GM13976 (cell line): ENCODE measurements around the gene FAM222B.
"Not testable (repeated sequence)": the region's sequence is repeated elsewhere in the genome, so short reads cannot be mapped to it uniquely, and the experiment has no call there.

Source experiments
- DNase-seq: peaks from one replicate; pipeline ENCODE4 v3.0.0; 2012; ENCODE audit warnings: low spot score
- CTCF ChIP-seq: IDR thresholded peaks from 2 replicates; pipeline ENCODE4 v1.5.1; 2012; ENCODE audit warnings: borderline replicate concordance, mild to moderate bottlenecking; ENCODE audit not compliant: insufficient read depth; ENCODE audit errors: extremely low read depth, missing control alignments, control extremely low read depth
- in situ Hi-C: fragments of 300-500 bp; cut with MboI; formaldehyde crosslinking; loops from one replicate; pipeline ENCODE4 v1.12.0; 2022; ENCODE audit warnings: low sequenced_read_pairs, mixed read lengths, inconsistent platforms; ENCODE audit not compliant: unreplicated experiment

Gene FAM222B

DNA sequence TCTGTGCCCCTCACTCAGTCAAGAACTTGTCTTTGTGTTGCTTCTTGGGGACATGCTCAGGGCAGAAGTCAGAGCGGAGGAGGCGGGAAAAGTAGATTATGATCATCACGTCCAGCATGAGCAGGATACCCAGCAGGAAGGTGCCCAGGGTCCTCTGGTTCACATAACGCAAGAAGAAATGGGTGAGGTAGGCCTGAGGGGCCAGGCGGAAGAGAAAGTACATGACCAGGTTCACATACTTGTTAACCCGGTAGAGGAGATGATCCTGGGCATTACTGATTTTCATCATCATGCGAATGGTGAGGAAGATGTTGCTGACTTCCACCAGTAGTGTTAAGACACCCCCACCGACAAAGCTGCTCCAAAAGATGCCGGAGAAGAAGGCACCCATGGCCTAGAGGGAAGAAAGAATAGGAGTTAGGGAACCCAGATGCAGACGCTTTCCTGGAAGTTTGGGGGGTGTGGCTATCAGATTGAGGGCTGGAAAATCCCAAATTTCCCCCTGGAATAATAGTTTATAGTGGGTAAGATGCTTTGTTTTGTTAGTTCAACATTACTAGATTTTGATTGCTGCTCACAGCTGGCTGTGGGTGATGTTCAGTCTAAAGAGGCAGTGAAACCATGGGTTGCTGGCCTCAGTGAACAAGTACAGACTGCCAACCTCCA lies 118.0 kb downstream of the FAM222B start:
- DNase-seq = no peak
- in situ Hi-C loops = loop anchor here (25.0 kb wide), 1 partner anchor 388 kb away; no protein-coding TSS in a partner anchor
- no peak for TF ChIP-seq CTCF

DNA sequence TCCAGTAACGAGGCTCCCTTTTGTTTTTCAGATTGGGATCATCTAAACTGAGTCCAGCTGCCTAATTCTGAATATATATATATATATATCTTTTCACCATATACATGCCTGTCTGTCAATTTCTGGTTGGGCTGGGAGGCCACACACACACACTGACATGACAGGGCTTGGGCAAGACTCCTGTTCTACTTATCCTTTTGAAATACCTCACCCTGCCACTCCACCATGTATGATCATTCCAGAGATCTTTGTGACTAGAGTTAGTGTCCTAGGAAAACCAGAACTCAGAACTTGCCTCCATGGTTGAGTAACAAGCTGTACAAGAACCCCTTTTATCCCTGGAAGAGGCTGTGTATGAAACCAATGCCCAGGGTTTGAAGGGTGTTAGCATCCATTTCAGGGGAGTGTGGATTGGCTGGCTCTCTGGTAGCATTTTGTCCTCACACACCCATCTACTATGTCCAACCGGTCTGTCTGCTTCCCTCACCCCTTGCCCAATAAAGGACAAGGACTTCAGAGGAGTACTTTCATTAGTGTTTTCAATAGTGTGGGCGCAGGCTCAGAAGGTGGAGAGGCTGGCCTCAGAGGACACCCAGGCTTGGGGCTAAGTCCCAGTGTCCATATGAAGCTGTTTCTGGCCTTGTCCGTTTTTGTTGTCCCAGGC lies 118.6 kb downstream of the FAM222B start:
- in situ Hi-C loops, DNase-seq: not testable (repeated sequence)

DNA sequence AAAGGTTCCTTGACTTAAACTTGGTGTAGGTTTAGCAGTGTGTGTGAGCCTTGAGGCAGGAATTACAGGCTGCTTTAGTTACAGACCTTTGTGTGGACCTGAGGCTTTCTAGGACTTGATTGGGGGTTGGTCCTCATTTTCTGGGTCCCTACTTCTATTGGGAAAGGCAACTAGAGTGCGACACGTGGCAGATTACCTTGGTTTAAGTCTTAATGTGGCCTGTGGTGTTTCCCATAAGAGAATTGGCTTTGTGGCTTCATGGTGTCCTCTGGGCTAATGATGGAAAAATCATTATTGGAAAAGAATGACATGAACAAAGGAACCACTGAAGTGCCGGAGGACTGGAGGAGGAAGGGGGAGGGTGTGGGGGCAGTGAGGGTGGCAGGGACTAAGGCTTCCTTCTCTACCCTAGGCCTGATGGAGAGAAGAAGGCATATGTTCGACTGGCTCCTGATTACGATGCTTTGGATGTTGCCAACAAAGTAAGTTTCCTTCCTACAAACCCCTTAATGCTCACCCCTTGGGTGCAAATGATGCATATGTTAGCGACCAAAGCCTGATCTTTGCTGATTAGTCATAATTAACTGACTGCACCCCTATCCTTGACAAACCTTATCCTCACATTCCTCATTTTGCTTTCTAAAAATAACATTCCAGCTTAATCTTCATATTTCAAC lies 119.3 kb downstream of the FAM222B start:
- in situ Hi-C loops = no loop called here
- no peak for DNase-seq
- TF ChIP-seq CTCF = no peak

DNA sequence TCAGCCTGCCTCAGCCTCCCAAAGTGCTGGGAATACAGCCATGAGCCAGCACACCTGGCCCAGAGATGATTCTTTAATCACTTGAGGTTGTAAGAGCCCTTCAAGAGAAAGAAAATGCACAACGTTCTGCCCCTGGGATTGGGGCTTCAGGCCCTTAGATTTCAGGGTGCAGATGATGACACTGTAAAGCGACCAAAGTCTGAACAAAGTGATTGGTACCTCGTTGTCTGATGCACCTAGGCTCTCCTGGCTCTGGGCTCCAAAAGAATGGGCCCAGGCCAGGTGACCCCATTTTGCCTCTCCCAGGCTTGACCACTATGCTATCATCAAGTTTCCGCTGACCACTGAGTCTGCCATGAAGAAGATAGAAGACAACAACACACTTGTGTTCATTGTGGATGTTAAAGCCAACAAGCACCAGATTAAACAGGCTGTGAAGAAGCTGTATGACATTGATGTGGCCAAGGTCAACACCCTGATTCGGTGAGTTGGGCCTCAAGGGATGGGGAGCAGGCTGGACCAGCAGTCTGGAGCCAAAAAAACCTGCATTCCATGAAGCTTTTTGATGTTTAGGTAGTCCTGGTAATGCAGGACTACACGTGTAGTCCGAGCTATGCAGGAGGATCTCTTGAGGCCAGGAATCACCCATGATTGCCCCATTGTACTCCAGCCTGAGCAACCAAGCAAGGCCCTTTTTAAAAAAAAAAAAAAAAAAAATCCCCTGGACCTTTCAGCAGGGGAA lies 120.0 kb downstream of the FAM222B start:
- in situ Hi-C loops = no loop called here
- TF ChIP-seq CTCF = no peak
- DNase-seq = no peak

GRCh38 chr17:28720997-28721329 lies 121.6 kb downstream of the FAM222B start:
- DNase-seq, in situ Hi-C loops: not testable (repeated sequence)

DNA sequence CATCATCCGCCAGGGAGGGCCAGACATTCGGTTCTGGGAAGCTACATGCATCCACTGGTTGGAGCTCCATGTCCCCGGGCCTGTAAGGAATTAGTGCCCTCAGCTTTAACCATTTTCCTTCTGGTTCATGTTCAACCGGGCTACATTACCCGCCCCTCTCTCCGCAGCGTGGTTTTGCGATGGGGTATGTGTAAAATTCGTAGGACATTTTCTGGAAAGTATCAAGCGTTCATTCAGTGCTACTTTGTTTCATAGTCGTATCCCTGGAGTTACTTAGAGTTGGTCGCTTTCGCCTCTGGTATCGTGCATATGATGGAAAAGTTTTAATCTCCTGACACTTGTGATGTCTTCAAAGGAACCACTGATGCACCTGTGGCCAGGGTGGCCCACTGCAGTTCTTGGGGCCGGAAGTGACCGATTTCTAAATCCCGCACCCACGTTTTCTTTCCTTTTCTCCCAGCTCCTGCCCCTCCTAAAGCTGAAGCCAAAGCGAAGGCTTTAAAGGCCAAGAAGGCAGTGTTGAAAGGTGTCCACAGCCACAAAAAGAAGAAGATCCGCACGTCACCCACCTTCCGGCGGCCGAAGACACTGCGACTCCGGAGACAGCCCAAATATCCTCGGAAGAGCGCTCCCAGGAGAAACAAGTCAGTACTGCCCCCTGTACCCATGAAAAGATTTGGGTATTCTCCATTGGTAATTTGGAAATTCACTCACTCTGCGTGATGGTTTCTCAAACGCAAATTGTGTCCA lies 122.2 kb downstream of the FAM222B start:
- in situ Hi-C loops = no loop called here
- DNase-seq = no peak
- TF ChIP-seq CTCF = no peak

GRCh38 chr17:28719021-28719433 lies 123.6 kb downstream of the FAM222B start:
- TF ChIP-seq CTCF = no peak
- in situ Hi-C loops = no loop called here
- DNase-seq = no peak
